Measurements from ENCODE around the gene HSBP1L1.

DNA sequence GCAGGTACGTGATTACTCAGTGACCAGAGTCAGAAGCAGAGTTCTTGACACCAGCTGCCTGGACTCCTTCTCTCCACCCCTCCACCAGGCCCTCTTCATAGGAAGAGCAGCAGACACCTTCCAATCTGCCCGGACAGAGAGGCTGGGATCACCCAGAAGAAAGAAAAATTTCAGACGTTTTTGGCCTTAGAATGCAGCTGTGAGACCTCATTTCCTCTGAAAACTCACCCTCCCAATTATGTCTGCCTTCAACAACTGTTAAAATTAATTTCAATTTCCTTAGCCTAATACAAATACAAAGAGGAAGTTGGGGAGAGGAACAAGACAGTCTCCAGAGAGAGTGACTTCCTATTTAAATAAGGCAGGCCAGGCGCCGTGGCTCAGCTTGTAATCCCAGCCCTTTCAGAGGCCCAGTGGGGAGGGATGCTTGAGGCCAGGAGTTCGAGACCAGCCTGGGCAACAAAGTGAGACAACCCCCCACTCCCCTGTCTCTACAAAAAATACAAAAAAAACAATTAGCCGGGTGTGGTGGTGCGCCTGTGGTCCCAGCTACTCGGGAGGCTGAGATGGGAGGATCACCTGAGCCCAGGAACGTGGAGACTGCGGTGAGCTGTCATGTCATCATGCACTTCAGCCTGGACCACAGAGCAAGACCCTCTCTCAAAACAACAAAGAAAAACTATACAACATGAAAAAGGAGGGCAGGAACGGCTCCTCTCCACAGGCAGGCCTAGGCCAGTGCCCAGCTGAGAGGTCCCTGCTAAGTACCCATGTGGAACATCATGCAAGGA is 14.6 kb upstream of the HSBP1L1 start:
- TF ChIP-seq, protein P1, sequence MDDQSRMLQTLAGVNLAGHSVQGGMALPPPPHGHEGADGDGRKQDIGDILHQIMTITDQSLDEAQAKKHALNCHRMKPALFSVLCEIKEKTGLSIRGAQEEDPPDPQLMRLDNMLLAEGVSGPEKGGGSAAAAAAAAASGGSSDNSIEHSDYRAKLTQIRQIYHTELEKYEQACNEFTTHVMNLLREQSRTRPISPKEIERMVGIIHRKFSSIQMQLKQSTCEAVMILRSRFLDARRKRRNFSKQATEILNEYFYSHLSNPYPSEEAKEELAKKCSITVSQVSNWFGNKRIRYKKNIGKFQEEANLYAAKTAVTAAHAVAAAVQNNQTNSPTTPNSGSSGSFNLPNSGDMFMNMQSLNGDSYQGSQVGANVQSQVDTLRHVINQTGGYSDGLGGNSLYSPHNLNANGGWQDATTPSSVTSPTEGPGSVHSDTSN (IDR thresholded peaks at IDR 0.05), result no peak
- TF ChIP-seq HDAC2 (IDR thresholded peaks at IDR 0.05) (no peak), POLR2A (IDR thresholded peaks at IDR 0.05; ENCODE audit: low read length) (no peak)
- TF ChIP-seq, protein P2, sequence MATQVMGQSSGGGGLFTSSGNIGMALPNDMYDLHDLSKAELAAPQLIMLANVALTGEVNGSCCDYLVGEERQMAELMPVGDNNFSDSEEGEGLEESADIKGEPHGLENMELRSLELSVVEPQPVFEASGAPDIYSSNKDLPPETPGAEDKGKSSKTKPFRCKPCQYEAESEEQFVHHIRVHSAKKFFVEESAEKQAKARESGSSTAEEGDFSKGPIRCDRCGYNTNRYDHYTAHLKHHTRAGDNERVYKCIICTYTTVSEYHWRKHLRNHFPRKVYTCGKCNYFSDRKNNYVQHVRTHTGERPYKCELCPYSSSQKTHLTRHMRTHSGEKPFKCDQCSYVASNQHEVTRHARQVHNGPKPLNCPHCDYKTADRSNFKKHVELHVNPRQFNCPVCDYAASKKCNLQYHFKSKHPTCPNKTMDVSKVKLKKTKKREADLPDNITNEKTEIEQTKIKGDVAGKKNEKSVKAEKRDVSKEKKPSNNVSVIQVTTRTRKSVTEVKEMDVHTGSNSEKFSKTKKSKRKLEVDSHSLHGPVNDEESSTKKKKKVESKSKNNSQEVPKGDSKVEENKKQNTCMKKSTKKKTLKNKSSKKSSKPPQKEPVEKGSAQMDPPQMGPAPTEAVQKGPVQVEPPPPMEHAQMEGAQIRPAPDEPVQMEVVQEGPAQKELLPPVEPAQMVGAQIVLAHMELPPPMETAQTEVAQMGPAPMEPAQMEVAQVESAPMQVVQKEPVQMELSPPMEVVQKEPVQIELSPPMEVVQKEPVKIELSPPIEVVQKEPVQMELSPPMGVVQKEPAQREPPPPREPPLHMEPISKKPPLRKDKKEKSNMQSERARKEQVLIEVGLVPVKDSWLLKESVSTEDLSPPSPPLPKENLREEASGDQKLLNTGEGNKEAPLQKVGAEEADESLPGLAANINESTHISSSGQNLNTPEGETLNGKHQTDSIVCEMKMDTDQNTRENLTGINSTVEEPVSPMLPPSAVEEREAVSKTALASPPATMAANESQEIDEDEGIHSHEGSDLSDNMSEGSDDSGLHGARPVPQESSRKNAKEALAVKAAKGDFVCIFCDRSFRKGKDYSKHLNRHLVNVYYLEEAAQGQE (IDR thresholded peaks at IDR 0.05), result no peak
- TF ChIP-seq, protein P3, sequence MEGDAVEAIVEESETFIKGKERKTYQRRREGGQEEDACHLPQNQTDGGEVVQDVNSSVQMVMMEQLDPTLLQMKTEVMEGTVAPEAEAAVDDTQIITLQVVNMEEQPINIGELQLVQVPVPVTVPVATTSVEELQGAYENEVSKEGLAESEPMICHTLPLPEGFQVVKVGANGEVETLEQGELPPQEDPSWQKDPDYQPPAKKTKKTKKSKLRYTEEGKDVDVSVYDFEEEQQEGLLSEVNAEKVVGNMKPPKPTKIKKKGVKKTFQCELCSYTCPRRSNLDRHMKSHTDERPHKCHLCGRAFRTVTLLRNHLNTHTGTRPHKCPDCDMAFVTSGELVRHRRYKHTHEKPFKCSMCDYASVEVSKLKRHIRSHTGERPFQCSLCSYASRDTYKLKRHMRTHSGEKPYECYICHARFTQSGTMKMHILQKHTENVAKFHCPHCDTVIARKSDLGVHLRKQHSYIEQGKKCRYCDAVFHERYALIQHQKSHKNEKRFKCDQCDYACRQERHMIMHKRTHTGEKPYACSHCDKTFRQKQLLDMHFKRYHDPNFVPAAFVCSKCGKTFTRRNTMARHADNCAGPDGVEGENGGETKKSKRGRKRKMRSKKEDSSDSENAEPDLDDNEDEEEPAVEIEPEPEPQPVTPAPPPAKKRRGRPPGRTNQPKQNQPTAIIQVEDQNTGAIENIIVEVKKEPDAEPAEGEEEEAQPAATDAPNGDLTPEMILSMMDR (IDR thresholded peaks at IDR 0.05), result no peak

Measured in A549 (cell line).